Lower lobe of right lung (tissue), 2 donors: Measurements from ENCODE around the gene PRIMA1. TPM values are rescaled to one million over a fixed set of nuclear protein-coding genes. Genes with fewer than 3 reads are reported as not detected.

ENCODE experiments used
- ATAC-seq, 2 donors: fragments of 200-7000 bp; cut with Tn5 transposase; one replicate each; pipeline ENCODE4 v1.9.1; 2020 to 2022; ENCODE audit warnings: mild to moderate bottlenecking in 2 of 2, moderate library complexity in 2 of 2
- DNase-seq: peaks from one replicate; pipeline ENCODE4 v3.0.0-alpha.2; 2020
- H3K27ac ChIP-seq: fragments of 200-600 bp; one replicate; pipeline ENCODE4 v1.8.0; 2022
- H3K27me3 ChIP-seq: fragments of 200-600 bp; one replicate; pipeline ENCODE4 v1.8.0; 2022; ENCODE audit warnings: low read depth
- H3K36me3 ChIP-seq: fragments of 200-600 bp; one replicate; pipeline ENCODE4 v1.8.0; 2022; ENCODE audit warnings: mild to moderate bottlenecking
- H3K4me1 ChIP-seq: fragments of 200-600 bp; one replicate; pipeline ENCODE4 v1.8.0; 2022
- H3K4me3 ChIP-seq: fragments of 200-600 bp; one replicate; pipeline ENCODE4 v1.8.0; 2022; ENCODE audit warnings: mild to moderate bottlenecking
- H3K9me3 ChIP-seq: fragments of 200-600 bp; one replicate; pipeline ENCODE4 v1.8.0; 2022
- CTCF ChIP-seq: fragments of 200-600 bp; IDR thresholded peaks from one replicate; pipeline ENCODE4 v1.8.0; 2022; ENCODE audit warnings: antibody characterized with exemption, mild to moderate bottlenecking
- intact Hi-C: fragments of 100-400 bp; cut with DNase I; formaldehyde crosslinking; loops from one replicate; pipeline ENCODE4 v1.11.0; 2022
- total RNA-seq: library from RNA; stranded (reverse); fragmentation: NEBNext Ultra II Directional; extraction: Animal tissue kit (Norgen Biotek cat#: 25700); gene quantifications from one replicate; pipeline ENCODE4 v1.2.1, GENCODE V29; 2021
- donor health status: DM: no; HTN: yes; CAD: no; lungs with severe emphysema.

Gene PRIMA1
- total RNA-seq, 1 donor from 2014 or later, result 3.0 TPM

- H3K9me3 ChIP-seq, result no peaks in the 10 kb centered on the region
- TF ChIP-seq CTCF, result no peak
- H3K4me1 ChIP-seq, result no peaks in the 10 kb centered on the region
- no peak for DNase-seq
- no peak for ATAC-seq
- no peaks in the 10 kb centered on the region for H3K36me3 ChIP-seq
- no peak overlapping the region for H3K4me3 ChIP-seq
- intact Hi-C loops, result no loop called here
- H3K27ac ChIP-seq, result no peak overlapping the region
- peaks cover 9% of the 10 kb centered on the region for H3K27me3 ChIP-seq
Observed at GRCh38 chr14:93725993-93726392, 62.3 kb downstream of the PRIMA1 start.

GRCh38 chr14:93725002-93725582, 63.2 kb downstream of the PRIMA1 start:
- no peaks in the 10 kb centered on the region for H3K36me3 ChIP-seq
- ATAC-seq (no peak), DNase-seq (no peak)
- no peaks in the 10 kb centered on the region for H3K9me3 ChIP-seq
- no peaks in the 10 kb centered on the region for H3K4me1 ChIP-seq
- H3K4me3 ChIP-seq, result no peak overlapping the region
- H3K27me3 ChIP-seq, result peaks cover 9% of the 10 kb centered on the region
- TF ChIP-seq CTCF, result no peak
- intact Hi-C loops, result no loop called here
- no peak overlapping the region for H3K27ac ChIP-seq

GRCh38 chr14:93723001-93723400, 65.3 kb downstream of the PRIMA1 start:
- no peaks in the 10 kb centered on the region for H3K9me3 ChIP-seq
- no peaks in the 10 kb centered on the region for H3K36me3 ChIP-seq
- no peak overlapping the region for H3K27ac ChIP-seq
- peaks cover 9% of the 10 kb centered on the region for H3K27me3 ChIP-seq
- no peak for TF ChIP-seq CTCF
- no peak for DNase-seq
- no peak for ATAC-seq
- no peak overlapping the region for H3K4me3 ChIP-seq
- intact Hi-C loops, result no loop called here
- H3K4me1 ChIP-seq, result no peaks in the 10 kb centered on the region

- ATAC-seq, result no peak
- Histone ChIP-seq H3K9me3 (no peaks in the 10 kb centered on the region), H3K4me1 (no peaks in the 10 kb centered on the region), H3K27ac (no peak overlapping the region), H3K4me3 (no peak overlapping the region), H3K27me3 (peaks cover 11% of the 10 kb centered on the region), H3K36me3 (no peaks in the 10 kb centered on the region)
- intact Hi-C loops, result no loop called here
- DNase-seq, result no peak
- TF ChIP-seq CTCF, result no peak
Observed at GRCh38 chr14:93720981-93721483, 67.3 kb downstream of the PRIMA1 start.

- DNase-seq (no peak), ATAC-seq (no peak)
- intact Hi-C loops, result no loop called here
- Histone ChIP-seq H3K27me3 (peaks cover 10% of the 10 kb centered on the region), H3K36me3 (no peaks in the 10 kb centered on the region), H3K27ac (no peak overlapping the region), H3K9me3 (no peaks in the 10 kb centered on the region), H3K4me3 (no peak overlapping the region), H3K4me1 (no peaks in the 10 kb centered on the region)
- no peak for TF ChIP-seq CTCF
Observed at GRCh38 chr14:93720076-93720815, 68.0 kb downstream of the PRIMA1 start.
